HG02571 (cell line): ENCODE results near the gene RASL10A.

Experiments used
- ATAC-seq: cut with Tn5 transposase; IDR thresholded peaks from one replicate; pipeline ENCODE4 v1.9.1; 2021; ENCODE audit warnings: mild to moderate bottlenecking, moderate library complexity; ENCODE audit not compliant: unreplicated experiment

RASL10A gene

GRCh38 chr22:29306835-29307595 is 8.5 kb downstream of the RASL10A start:
- no peak for ATAC-seq

DNA sequence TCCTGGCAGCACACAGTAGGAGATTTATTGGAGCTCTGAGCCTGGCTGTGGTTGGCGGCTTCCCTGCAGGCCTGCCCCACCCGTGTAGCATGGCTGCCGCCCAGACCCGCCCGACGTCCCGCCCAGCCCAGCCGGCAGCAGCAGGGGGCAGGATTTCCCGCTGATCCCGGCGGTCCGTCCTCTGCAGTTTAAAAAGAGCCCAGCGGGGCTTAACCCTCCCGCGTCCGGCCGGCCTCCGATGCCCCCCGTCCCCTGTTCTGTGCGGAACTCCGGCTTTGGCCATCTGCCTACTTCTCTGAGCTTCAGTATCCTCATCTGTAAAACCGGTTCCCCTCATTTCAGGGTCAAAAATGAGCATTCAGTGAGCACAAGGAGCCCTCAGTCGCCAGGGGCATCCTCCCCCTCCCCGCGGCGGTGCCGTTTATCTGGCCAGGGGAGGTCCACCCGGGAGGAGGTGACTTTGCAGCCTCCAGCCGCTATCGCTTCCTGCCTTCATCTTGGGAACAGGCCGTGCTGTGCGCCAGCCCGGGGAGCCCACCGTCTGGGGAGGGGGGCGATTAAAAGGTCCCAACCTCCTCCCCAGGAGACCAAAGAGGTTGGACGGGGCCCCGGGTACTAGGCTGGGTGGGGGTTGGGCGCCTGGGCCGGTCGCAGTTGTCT is 9.2 kb downstream of the RASL10A start, which contains the start of gene GAS2L1:
GAS2L1 (plus strand) TSS at position 476 of the 660 bp plus-strand sequence. CDS start 1,456 bp downstream, outside the sequence.
- ATAC-seq: no peak

DNA sequence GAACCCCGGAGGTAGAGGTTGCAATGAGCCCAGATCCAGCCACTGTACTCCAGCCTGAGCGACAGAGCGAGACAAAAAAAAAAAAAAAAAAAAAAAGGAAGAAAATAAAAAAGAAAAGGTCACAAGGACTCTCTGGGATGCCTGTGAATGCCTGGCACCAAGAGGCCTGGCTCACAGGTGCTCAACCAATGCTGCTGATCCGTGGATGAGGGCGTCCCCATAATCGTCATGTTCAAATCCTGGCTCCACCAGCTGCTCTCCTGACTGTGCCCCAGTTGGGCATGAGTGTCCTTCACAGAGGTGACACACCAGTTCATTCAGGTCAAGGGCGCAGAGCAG is 9.7 kb downstream of the RASL10A start:
- no peak for ATAC-seq

GRCh38 chr22:29302681-29303465 is 12.6 kb downstream of the RASL10A start:
- ATAC-seq: no peak

- no peak for ATAC-seq
Measured at GRCh38 chr22:29302402-29302680, 13.2 kb downstream of the RASL10A start.

DNA sequence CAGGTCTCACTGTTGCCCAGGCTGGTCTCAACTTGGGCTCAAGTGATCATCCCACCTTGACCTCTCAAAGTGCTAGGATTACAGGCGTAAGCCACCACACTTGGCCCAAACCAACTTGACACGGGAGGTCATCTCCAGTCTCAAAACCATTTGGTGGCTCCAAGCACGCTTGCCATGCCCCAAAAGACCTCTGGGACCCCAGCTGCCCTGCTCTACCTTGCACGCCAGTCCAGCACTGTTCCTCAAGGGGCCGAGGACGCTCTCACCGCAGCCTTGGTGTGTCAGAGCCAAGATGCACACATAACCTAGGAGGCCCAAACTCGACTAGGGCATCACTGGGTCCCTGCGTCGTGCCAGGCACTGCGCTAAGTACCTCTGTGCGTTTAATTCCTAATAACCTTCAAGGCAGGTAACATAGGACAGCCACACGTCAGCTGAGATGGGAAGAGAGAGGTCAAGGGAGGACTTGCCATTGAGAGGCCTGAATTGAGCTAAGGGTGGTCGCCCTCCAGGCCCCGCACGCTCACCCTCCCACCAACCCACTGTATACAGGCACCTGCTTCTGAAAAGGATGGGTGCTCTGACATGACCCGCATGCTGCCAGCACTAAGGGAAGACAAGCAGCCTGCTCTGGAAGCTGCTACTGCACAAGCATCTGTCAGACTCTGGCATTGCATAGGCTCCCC is 13.6 kb downstream of the RASL10A start:
- ATAC-seq: no peak

DNA sequence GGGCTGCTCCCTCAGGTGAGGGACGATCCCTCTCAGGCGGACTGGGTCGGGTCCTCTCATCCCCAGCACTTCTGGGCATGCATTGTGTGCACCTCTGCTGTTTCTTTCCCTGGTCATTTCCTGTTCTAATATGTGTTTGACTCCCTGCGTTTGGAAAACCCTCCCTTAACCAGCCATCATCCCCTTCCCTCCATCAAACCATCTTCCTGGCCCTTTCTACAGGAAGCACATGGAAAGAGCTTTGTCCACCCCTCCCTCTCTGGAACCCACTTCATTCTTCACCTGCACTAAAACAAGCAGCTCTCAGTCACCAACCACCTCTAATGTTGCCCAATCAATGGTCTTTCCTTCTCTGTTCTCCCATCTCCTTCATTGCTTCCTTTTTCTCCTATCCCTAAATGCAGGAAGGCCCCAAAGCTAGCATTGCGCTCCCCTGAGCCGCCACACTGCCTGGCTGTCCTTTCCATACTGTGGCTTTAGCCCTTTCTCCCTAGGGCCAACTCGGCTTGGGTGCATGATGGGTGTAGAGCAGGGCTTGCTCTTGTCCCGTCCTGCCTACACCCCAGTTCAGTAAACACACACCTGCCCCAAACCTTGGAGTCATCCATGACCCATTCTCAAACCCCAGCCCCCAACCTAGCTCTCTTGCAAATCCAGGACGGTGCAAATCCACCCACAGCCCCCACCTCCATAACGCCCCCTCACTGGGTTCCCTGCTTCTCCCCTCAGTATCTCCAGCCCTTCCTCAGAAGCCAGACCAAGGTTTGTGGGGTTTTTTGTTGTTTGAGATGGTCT is 14.5 kb downstream of the RASL10A start:
- no peak for ATAC-seq

- ATAC-seq: no peak
Measured at GRCh38 chr22:29300467-29300806, 15.1 kb downstream of the RASL10A start.

DNA sequence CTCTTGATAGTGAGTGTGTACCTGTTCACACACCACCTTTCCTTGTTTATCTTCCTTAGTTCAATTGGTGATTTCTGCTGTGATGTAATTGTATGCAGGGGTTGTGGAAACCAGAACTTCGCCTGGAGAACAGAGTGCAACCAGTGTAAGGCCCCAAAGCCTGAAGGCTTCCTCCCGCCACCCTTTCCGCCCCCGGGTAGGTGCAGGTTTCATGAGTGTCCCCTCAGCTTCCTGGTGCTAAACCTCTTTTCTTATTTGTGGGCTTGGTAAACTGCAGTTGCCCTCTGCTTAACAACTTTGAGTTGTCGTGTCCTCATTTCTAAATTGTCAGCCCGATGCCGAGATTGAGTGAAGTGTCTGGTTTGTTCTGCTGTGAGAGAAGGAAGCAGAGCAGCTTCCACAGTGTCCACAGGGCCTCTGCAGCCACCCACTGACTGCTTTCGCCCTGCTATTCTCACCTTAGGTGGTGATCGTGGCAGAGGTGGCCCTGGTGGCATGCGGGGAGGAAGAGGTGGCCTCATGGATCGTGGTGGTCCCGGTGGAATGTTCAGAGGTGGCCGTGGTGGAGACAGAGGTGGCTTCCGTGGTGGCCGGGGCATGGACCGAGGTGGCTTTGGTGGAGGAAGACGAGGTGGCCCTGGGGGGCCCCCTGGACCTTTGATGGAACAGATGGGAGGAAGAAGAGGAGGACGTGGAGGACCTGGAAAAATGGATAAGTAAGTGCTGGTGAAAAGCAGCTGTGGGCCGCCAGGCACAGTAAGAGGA is 16.2 kb downstream of the RASL10A start:
- ATAC-seq: no peak

GRCh38 chr22:29298641-29299040 is 16.9 kb downstream of the RASL10A start:
- no peak for ATAC-seq

DNA sequence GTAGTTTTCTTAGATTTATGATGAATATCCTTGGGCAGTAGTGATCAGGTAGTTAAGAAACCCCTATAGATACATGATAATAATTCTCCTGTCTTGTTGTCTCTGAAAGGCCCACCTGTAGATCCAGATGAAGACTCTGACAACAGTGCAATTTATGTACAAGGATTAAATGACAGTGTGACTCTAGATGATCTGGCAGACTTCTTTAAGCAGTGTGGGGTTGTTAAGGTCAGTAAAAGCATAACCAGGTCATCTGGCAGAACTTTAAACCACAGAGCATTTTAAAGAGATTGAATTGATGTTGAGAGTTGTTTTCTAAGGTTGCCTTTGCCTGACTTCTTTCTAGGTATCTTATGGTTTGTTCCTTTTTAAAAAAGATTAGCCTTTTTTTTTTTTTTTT is 23.1 kb downstream of the RASL10A start:
- ATAC-seq: no peak

DNA sequence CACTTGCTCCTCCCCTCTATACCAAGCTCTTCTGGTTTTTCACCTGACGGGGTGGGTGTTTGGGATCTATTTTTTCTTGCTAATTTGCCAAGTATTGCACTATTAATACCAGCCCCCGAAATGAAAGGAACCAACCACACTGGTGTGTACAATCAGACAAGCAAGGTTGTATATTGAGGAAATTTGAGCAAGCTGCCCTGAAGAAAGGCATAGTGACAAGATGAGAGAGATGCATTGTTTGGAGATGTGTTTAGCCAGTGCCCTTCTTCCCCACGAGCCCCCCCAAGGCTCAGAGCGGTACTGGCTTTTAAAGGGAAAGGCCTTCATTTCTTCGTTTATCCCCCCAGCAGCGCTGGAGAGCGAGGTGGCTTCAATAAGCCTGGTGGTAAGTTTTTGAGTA is 24.3 kb downstream of the RASL10A start:
- no peak for ATAC-seq

DNA sequence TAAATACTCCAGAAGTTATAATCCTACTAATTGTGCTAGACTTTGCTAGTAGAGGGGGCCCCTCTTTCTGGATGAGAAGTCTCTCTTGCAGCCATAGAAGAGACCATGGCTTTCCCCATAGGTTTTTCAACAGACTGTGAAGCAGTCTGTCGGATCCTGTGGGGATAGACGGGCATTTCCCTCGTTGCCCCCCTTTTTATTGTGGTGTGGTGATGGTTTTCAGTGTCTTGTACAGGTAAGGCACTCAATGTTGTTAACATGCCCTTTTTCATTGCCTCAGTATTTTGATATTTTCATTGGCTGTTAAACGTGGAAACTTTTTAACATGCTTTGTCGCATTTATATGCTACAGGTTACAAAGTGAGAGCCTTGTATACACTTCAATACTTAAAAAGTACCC is 25.4 kb downstream of the RASL10A start:
- ATAC-seq: no peak

DNA sequence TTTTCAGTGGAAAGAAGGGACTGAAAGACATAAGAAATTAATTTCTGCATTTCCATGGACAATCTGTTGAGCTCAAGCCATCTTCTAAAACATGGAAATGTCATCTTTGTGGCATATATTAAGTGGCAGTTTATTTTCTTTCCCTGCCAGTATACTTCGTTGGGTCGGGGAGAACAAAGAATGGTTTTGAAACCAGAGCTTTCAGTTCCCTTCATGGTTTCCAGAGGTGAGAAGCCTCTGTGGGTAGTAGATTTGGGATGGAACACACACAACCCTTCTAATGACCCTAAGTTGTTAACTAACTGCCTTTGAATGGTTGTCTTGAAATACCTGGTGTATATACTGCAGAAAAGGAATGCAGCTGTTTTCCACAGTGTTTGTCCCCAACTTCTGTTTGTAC is 26.7 kb downstream of the RASL10A start:
- no peak for ATAC-seq

DNA sequence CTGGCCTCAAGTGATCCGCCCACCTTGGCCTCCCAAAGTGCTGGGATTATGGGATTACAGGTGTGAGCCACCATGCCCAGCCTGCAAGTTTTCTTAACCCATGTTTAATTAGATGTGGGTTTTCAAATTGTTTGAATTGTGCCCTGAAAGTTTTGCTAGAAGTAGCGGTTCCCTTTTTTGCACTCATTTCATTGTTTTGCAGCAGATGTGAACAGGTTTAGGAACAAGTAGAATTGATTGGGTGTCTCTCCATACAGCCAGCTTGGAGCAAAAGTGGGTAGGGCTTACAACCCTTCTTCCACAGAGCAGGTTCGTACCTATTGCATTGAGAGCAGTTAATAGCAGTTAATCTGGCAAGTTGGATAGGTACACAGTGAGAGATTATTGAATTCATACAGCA is 31.3 kb downstream of the RASL10A start:
- no peak for ATAC-seq

- no peak for ATAC-seq
Measured at GRCh38 chr22:29277927-29278326, 37.6 kb downstream of the RASL10A start.

DNA sequence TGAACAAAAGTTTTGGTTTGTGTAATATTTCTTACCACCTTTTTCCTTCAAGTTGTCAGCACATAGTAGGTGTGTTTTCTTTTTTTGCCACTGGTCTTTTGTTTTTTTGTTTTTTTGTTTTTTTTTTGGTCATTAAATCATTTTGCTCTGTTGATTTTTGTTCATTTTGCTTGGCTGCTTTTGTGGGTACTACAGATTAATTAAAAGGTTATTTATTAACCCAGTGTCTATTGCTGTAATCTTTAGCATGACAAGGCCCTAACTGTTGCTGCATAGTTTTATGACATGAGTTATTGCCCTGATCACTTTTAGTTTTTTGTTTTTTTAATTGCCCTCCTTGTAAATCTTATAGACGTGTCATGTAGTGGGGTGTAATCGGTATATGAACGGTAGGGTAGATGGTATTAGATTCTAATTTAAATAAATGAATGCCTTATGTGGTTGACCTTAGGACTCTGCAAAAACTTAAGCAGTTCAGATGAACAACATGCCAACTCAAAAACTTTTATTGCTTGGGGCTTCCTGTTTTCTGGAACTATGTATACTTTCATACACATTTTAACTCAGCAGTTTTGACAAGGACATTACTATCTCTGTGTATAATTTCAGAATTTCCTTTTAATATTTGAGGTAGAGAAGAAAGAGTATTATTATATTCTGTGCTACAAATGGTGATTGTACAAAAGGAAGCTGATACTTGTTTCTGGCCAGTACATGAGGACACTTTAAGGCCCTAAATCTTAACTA is 39.5 kb downstream of the RASL10A start:
- ATAC-seq: no peak

DNA sequence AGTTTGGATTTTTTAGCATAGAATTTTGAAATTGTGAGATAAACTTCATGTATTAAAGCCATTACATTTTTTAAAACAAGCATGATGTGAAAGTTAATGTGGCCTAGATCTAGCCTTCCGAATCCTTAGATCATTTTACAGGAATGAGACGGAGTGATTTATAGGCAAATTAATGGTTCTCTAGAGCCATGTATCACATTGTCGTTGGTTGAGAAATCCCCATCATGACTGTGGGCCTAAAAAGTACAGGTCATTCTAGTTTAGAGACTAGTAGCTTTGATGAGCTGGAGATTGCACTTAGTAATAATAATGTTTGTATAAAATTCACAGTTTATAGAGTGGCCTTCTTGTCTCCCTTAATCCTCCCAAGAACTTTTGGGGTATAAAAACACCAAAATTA is 40.3 kb downstream of the RASL10A start:
- ATAC-seq: no peak

DNA sequence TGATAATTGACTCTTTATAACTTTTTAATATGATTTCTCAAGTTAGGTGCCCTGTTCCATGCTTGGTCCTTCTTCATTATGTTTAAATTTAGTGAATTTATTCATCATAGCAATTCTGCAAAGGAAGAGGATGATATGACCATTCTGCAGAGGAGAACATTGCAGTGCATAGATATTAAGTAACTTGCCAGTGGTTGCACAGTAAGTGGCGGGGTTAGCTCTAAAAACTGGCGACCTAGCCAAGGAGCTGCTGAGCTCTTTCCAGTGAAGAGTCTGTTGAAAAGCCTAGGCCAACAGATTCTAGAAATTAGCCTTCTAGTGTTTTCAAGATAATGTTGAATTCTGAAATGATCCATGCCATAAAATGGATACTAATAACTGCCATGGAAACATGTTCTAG is 42.9 kb downstream of the RASL10A start:
- no peak for ATAC-seq
